GM18519 (cell line): Measurements from ENCODE around the gene CAMSAP1.

ENCODE experiments used
- ATAC-seq: cut with Tn5 transposase; IDR thresholded peaks from one replicate; pipeline ENCODE4 v1.9.1; 2021; ENCODE audit warnings: mild to moderate bottlenecking, moderate library complexity; ENCODE audit not compliant: unreplicated experiment, low FRiP score

CAMSAP1 gene

DNA sequence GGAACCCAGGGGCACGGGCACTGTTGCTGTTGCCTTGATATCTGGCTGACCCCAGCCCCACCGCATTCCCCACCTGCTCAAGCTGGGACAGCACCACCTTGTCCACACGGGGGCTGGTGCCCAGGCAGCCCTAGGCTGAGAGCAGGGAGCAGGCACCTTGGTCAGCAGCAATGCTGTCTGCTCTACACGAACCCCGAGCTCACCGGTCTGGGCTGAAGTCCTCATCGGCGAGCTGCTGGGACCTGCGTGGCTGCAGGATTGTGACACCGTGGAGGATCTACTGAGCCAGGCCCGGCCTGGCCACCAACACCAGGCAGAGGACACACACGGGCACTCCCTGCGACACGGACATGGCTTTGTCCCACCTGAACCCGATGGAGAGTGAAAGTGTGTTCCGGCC, 127.3 kb downstream of the CAMSAP1 start:
- no peak for ATAC-seq

DNA sequence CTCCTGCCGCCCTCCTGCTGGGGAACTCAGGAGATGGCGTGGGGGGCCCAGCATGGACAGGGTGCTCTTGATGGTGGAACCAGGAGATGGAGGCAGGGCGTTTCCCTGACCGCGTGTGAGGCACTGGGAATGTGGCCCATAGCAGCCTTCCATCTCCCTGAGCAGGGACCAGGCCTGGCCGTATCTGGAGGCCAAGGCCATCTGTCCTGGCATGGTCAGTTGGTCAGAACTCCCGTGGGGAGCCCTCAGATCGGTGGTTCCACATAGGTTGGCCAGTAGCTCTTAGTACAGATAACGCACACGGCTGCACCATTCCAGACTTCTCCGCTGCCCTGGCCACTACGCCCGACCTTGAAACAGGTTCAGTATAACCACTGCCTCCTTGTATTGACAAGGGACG, 127.8 kb downstream of the CAMSAP1 start:
- no peak for ATAC-seq

DNA sequence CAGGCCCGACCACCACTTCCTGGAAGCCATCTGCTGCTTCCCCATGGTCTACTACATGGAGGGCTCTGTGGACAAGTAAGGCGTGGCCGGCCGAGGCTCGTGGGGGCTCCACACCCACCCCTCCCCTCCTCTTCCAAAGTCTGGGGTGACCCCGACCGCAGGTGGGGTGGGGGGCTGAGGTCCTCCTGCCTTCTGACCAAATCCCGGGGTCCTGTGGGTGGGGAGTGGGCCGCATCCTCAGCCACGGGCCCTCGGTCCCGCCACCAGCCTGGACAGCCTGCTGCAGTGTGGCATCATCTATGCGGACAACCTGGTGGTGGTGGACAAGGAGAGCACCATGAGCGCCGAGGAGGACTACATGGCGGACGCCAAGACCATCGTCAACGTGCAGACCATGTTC, 128.9 kb downstream of the CAMSAP1 start:
- no peak for ATAC-seq

DNA sequence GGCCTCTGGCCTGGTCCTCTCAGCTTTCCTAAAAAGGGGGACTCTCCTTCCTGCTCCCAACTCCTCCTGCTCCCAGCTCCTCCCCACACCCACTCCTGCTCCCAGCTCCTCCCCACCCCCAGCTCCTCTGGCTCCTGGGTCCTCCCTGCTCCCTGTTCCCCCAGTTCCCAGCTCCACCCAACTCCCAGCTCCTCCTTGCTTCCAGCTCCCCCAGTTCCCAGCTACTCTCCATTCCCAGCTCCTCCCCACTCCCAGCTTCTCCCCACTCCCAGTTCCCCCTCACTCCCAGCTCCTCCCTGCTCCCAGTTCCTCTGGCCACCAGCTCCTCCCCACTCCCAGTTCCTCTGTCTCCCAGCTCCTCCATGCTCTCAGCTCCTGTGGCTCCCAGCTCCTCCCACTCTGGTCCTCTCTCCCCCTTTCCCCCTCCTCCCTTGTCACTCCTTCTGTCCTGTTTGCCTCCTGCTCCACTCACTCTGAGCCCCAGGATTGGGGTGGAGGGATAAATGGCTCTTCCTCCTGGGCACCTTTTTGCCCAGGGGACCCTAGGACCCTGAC, 129.6 kb downstream of the CAMSAP1 start:
- ATAC-seq: no peak

DNA sequence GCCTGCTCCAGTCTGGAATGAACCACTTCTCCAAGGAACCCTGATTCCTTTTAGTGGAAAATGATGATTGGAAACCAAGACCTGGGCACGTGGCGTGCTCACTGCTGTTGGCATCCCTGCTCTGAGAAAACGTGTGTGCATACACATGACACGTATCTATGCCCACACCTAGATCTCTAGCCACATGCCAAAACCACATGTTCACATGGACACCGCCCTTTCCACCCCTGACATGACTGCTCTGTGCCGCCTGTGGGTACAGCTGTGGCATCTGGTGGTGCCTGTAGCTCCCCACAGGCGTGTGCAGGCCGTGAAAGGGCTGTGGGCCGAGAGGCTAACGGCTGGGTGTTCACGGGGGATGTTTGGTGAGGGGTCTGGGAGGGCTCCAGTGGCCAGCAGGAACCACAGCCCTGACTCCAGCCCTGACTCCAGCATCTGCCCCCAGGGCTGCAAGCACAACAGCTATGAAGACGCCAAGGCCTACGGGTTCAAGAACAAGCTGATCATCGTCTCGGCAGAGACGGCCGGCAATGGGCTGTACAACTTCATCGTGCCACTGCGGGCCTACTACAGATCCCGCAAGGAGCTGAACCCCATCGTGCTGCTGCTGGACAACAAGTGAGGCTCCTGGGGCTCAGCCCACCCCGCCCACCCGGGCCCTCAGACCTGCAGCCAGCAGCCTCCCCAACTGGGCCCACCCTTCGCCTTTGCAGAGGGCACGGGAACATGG, 130.3 kb downstream of the CAMSAP1 start:
- no peak for ATAC-seq

DNA sequence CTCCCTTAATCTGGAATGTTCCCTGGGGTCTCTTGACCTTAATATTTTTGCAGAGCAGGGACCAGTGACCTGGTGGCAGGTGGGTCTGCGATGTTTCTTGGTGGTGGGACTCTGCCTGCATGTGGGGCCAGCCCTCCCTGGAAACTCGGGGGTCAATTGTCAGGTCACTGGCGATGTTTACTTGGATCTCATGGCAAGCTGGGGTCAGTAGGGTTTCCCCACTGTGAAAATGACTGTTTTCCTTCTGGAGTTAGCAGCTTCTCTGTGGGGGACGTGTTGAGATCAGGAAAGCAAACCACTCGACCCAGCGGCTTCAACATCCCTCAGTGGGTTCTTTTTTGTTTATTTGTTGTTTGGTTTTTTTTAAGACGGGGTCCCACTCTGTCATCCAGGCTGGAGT, 131.4 kb downstream of the CAMSAP1 start:
- no peak for ATAC-seq

DNA sequence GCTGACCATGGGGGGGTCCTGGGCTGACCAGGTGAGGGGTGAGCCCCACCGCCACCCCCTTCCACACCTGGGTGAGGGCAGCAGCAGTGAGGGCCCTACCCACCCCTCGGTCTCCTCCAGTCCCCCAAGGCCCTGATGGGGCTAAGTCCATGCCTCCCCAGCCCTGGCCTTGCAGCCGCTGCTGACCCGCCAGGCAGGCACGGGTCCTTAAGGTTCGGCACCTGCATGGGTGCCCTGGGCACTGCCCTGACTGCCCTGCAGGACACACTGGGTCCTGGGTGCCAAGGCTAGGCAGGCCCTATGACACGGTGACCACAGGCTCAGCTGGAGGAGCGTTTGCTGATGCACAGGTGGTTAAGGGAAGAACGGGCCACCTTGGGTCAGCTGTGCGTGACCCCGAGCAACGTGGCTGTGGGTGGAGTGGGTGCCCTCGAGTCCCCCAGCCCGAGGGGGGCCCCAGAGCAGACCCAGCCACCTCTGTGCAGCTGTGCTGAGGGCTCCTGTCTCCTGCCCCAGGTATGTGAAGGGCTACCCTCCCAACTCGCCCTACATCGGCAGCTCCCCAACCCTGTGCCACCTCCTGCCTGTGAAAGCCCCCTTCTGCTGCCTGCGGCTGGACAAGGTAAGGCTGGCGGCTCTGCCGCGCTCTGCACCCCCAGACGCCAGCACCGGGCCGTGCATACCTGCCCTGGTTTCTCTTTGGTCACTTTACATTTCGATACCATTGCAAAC, 132.4 kb downstream of the CAMSAP1 start:
- ATAC-seq: no peak

DNA sequence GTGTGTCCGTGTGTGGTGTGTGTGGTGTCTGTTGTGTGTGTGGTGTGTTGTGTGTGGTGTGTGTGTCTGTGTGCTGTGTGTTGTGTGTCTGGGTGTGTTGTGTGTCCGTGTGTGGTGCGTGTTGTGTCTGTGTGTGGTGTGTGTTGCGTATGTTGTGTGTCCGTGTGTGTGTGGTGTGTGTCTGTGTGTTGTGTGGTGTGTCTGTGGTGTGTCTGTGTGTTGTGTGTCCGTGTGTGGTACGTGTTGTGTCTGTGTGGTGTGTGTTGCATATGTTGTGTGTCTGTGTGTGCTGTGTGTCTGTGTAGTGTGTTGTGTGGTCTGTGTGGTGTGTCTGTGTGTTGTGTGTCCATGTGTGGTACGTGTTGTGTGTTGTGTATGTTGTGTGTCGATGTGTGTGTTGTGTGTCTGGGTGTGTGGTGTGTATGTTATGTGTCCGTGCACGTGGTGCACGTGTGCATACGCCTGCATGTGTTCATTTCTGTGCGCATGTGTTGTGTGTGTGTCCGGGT, 133.1 kb downstream of the CAMSAP1 start:
- ATAC-seq: no peak

DNA sequence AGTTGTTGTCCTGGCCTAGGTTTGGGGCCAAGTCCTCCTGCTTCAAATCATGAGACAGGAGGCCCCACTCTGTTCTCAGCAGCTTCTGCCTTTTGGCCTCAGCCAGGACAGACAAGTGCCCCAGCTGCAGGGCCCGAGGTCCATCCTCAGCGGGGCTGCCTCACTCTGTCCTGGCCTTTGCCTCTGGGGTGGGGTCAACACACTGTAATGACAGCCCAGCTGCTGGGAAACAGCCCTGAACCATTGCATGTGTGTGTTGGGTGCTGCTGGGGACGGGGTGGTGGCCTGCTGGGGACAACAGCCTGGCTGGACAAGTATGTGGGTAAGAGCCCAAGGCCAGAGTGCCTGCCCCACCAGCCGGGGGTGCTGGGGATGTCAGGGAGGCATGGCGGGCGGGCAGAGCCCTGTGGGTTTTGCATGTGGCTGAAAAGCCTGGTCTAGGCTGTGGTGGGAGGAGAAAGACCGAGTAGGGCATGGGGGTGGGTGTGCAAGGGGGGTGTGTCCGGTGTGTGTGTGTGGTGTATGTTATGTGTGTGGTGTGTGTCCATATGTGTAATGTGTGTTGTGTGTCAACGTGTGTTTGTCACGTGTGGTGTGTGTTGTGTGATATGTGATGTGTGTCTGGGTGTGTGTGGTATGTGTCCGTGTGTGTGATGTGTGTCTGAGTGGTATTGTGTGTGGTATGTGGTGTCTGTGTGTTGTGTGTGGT, 133.7 kb downstream of the CAMSAP1 start:
- ATAC-seq: no peak

DNA sequence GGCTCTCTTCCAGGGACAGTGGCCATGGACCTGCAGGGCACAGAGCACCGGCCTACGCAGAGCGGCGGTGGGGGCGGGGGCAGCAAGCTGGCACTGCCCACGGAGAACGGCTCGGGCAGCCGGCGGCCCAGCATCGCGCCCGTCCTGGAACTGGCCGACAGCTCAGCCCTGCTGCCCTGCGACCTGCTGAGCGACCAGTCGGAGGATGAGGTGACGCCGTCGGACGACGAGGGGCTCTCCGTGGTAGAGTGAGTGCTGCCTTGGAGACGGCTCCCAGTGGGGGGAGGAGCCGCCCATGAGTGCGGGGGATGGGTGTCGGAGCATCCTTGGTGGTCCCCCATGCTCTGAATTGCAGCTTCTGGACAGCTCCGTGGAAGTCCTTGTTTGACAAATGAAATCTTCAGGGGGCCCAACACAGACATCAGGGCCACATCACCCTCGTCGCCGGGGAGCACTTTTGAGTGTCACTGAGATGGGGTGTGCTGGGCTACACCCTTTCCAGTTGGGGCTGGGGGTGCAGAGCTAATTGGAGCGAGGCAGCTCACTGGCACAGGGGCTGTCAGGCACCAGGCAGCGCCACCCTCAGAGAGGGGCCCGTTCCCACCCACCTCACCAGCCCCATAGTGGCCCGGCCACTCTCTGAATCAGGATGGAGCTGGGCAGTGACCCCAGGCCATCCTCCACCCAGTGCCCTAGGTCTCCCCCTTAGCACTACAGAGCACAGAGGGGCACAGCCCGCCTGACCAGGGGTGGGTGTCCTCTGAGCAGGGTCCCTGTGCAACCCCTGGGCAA, 134.4 kb downstream of the CAMSAP1 start:
- ATAC-seq: no peak

DNA sequence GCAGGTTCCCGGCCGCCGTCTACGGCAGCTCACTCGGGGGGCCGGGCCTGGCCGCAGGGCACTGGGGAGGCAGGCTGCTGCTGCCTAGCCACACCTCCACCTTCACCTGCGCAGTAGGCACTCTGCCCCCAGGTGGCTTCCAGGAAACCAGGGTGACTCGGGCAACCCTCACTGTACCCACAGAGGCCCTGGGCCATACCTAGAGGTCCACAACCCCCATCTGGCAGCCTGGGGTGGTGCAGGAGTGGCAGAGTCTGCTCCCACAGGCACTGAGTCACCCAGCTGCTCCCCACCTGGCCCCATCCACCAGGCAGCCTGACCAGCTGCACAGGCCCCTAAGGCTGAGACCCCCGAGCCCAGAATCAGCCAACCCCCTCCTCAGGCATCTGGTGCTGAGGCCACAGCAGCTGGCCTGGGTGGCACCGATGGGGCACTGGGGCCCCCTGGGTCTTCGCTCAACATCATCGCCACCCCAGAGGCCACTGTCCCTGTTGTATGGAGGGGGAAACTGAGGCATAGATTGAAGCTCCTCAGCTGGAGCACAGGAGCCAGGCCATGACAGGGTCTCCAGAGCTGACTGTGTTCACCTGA, 135.2 kb downstream of the CAMSAP1 start:
- ATAC-seq: no peak

DNA sequence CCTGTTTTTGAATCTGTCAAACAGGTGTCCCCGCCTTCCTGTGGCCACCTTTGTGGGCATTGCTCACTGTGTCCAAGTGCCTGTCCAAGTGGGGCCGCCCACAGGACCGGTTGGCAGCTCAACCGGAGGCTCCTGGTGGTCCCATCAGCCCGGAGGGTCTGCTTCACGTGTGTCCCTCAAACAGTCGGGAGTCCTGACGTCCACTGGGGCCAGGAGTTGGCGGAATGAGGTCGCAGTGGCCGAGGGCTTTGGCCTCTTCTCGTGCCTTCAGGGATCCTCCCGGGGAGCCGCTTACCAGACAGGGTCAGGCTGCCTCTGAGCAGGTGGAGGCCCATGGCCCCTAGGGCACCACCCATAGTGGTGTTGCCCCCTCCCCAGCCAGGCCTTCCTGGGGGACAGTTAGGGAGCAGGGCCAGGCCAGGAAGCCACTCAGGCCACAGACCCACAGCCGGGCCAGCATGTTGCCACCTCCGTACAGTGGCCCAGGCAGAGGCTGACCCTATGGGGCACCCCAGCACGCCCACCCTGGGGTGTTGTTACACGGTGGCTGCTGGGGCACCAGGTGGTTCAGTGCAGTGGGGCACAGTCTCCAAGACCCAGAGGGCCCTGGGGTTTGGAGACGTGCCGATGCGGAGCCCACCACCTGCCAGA, 135.8 kb downstream of the CAMSAP1 start:
- ATAC-seq: no peak

DNA sequence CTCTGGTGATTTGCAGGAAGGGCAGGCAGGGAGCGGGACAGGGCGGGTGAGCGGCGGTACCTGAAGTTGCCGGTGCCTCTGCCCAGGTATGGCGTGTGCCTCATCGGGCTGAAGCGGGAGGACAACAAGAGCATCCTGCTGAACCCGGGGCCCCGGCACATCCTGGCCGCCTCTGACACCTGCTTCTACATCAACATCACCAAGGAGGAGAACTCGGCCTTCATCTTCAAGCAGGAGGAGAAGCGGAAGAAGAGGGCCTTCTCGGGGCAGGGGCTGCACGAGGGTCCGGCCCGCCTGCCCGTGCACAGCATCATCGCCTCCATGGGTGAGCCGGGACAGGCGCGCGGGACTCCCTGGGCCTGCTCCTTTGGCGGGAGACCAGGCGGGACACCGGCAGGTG, 136.6 kb downstream of the CAMSAP1 start:
- ATAC-seq: no peak

DNA sequence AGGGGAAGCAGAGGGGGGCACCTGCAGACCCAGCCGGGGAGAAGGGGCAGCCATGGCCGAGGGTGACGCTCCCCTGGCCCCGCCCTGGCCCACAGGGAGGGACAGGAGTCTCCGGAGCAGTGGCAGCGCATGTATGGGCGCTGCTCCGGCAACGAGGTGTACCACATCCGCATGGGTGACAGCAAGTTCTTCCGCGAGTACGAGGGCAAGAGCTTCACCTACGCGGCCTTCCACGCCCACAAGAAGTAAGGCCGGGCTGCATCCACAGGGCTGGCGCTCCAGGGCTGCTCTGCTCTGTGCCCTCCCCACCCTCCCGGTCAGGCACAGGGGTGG, 137.2 kb downstream of the CAMSAP1 start:
- no peak for ATAC-seq

DNA sequence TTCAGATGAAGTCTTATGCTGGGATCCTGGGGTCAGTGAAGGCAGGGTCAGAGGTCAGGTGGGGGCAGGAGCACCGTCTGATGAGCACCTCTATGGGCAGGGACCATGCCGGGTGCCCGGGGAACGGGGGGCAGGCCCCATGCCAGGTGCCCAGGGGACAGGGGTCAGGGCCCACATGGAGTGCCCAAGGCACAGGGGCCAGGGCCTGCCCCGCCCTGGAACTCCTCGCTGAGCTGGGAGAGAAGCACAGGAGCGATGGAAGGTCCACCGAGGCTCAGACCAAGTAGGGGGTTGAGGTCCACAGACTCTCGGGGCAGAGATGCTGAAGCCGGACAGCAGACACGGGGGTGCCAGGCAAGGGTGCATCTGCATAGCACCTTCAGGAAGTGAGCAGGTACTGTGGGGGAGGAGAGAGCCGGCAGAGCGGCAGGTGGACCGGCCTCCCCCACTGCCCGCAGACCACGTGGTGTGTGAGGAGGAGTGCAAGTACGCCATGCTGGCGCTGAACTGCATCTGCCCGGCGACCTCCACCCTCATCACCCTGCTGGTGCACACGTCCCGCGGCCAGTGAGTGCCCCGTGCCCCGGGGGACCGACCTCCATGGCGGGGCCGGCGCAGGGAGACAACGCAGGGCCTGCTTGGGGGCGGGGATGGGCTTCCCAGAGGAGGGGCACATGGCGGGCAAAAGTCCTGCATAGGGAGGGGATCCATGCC, 137.7 kb downstream of the CAMSAP1 start:
- ATAC-seq: no peak

DNA sequence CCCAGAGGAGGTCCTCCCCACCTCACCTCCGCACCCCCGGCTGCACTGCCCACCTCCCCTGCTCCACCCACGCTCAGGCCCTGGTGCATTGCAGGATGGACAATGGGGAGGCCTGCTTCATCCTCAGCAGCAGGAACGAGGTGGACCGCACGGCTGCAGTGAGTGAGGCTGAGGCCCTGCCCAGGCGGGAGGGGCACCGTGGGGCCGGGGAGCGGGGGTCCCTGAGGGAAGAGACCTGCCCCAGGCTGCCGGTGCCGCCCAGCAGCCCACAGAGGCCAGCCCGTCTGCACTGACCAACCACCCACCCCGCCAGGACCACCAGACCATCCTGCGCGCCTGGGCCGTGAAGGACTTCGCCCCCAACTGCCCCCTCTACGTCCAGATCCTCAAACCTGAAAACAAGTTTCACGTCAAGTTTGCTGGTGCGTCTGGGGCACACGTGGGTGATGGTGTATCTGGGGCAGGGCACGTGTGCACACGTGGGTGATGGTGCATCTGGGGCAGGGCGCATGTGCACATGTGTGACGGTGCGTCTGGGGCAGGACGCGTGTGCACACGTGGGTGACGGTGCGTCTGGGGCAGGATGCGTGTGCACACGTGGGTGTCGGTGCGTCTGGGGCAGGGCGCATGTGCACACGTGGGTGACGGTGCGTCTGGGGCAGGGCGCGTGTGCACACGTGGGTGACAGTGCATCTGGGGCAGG, 138.7 kb downstream of the CAMSAP1 start:
- no peak for ATAC-seq

DNA sequence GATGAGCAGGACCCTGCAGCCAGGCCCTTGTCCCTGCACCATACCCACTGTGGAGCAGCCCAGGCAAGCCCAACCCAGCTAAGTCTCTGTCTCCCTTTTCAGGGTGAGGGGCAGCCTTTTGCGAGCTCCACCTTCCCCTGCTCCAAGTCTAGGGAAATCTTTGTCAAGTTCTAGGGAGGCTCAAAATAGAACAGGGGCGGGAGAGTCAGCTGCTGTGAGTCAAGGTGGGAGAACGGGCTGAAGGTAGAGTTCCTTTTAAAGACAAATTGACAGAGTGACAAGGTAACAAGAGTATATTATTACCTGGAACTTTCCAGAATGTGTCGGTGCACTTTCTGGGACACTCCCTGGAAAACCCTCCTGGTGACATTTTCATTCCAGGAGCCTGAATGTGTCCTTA, 140.6 kb downstream of the CAMSAP1 start:
- ATAC-seq: no peak

DNA sequence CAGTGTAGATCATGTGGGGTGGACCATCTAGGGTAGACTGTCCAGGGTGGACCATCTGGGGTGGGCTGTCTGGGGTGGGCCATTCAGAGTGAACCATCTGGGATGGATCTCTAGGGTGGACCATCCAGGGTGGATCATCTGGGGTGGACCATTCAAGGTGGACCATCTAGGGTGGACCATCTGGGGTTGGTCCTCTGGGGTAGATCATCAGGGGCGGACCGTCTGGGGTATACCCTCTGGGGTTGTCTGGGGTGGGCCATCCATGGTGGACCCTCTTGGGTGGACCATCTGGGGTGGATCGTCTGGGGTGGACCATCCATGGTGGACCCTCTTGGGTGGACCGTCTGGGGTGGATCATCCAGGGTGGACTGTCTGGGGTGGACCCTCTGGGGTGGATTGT, 141.1 kb downstream of the CAMSAP1 start:
- no peak for ATAC-seq
